ENCODE measurements around the gene GDF10. TPM values are rescaled to one million over a fixed set of nuclear protein-coding genes. Genes with fewer than 3 reads are reported as not detected.

The GDF10 gene
- total RNA-seq, 2 experiments from 2014 or later = 1.4 to 1.5 TPM

- Mint-ChIP-seq H3K36me3 (ENCODE audit: low read depth) (peaks cover 28% of the 10 kb centered on the region), H3K4me1 (ENCODE audit: low read depth) (peaks cover 65% of the 10 kb centered on the region), H3K4me3 (no peak overlapping the region), H3K27me3 (no peaks in the 10 kb centered on the region), H3K9me3 (peaks cover 7% of the 10 kb centered on the region), H3K27ac (peak overlapping the region; percentile 19)
- ChIA-PET POLR2A (no interaction called here), CTCF (interaction anchor here (1.0 kb wide), 1 partner anchor 46 kb away, joined by 3 read pairs; no protein-coding TSS in a partner anchor)
- no peak for TF ChIP-seq CTCF (IDR thresholded peaks at IDR 0.05)
- no peak for ATAC-seq
- DNase-seq = no peak
- intact Hi-C loops (cut with micrococcal nuclease) = no loop called here
Observed at GRCh38 chr10:47266602-47267001, 33.4 kb upstream of the GDF10 start.

- Mint-ChIP-seq H3K4me3 (no peak overlapping the region), H3K4me1 (ENCODE audit: low read depth) (peaks cover 50% of the 10 kb centered on the region), H3K36me3 (ENCODE audit: low read depth) (peaks cover 24% of the 10 kb centered on the region), H3K9me3 (peaks cover 13% of the 10 kb centered on the region), H3K27me3 (no peaks in the 10 kb centered on the region), H3K27ac (no peak overlapping the region)
- DNase-seq = no peak
- ATAC-seq = no peak
- TF ChIP-seq CTCF (IDR thresholded peaks at IDR 0.05) = no peak
- intact Hi-C loops (cut with micrococcal nuclease) = no loop called here
- POLR2A ChIA-PET = no interaction called here
- CTCF ChIA-PET = interaction anchor here (0.7 to 1.8 kb wide), 4 partner anchors 9 to 221 kb away, joined by 3 to 6 read pairs (median 4); no protein-coding TSS in a partner anchor
Observed at GRCh38 chr10:47268696-47269095, 31.3 kb upstream of the GDF10 start.

- H3K4me3 Mint-ChIP-seq = no peak overlapping the region
- ChIA-PET POLR2A (no interaction called here), CTCF (interaction anchor here (1.0 to 1.8 kb wide), 3 partner anchors 9 to 222 kb away, joined by 3 to 6 read pairs (median 4); no protein-coding TSS in a partner anchor)
- H3K9me3 Mint-ChIP-seq = peaks cover 11% of the 10 kb centered on the region
- ATAC-seq = no peak
- no peak overlapping the region for H3K27ac Mint-ChIP-seq
- H3K4me1 Mint-ChIP-seq (ENCODE audit: low read depth) = peaks cover 45% of the 10 kb centered on the region
- intact Hi-C loops (cut with micrococcal nuclease) = no loop called here
- peaks cover 21% of the 10 kb centered on the region for H3K36me3 Mint-ChIP-seq (ENCODE audit: low read depth)
- DNase-seq = peak; percentile 31
- no peaks in the 10 kb centered on the region for H3K27me3 Mint-ChIP-seq
- TF ChIP-seq CTCF (IDR thresholded peaks at IDR 0.05) = peak; percentile 18
Observed at GRCh38 chr10:47269294-47269693, 30.7 kb upstream of the GDF10 start.

GRCh38 chr10:47276071-47276470 is 23.9 kb upstream of the GDF10 start:
- H3K36me3 Mint-ChIP-seq (ENCODE audit: low read depth) = peaks cover 1% of the 10 kb centered on the region
- ATAC-seq = no peak
- POLR2A ChIA-PET = interaction anchor here (1.6 kb wide), 1 partner anchor 10 kb away, joined by 5 read pairs; no protein-coding TSS in a partner anchor

More at GRCh38 chr10:47276071-47276470, 23.9 kb upstream of the GDF10 start:
- no peak overlapping the region for H3K27ac Mint-ChIP-seq
- H3K9me3 Mint-ChIP-seq = peaks cover 6% of the 10 kb centered on the region
- DNase-seq = no peak
- intact Hi-C loops (cut with micrococcal nuclease) = no loop called here
- H3K27me3 Mint-ChIP-seq = no peaks in the 10 kb centered on the region
- CTCF ChIA-PET = interaction anchor here (1.0 to 1.6 kb wide), 2 partner anchors 36 to 229 kb away, joined by 3 to 4 read pairs; no protein-coding TSS in a partner anchor
- TF ChIP-seq CTCF (IDR thresholded peaks at IDR 0.05) = no peak
- H3K4me1 Mint-ChIP-seq (ENCODE audit: low read depth) = peaks cover 23% of the 10 kb centered on the region
- no peak overlapping the region for H3K4me3 Mint-ChIP-seq
